Measurements from ENCODE around the gene TUBB2B. TPM values are rescaled to one million over a fixed set of nuclear protein-coding genes. Genes with fewer than 3 reads are reported as not detected.

TUBB2B gene
- total and polyA plus RNA-seq, 4 donors, result 0.22 to 4.6 (median 3.2) TPM

GRCh38 chr6:3188262-3188661 is 39.2 kb downstream of the TUBB2B start:
- Histone ChIP-seq H3K4me1 (ENCODE audit: control insufficient read depth in 4 of 4, insufficient read depth in 4 of 4, low read length in 3 of 4) (no peaks in the 10 kb centered on the region), H3K27me3 (ENCODE audit: control insufficient read depth in 4 of 4, insufficient read depth in 4 of 4, low read length in 3 of 4) (peaks cover 0 to 2% (median 0%) of the 10 kb centered on the region in 4 donors), H3K9ac (ENCODE audit: low read depth in 1 of 2, low read length in 2 of 2) (no peak overlapping the region), H3K9me3 (ENCODE audit: control insufficient read depth in 4 of 4, low read length in 3 of 4) (no peaks in the 10 kb centered on the region), H3K27ac (ENCODE audit: low read depth in 1 of 2, low read length in 2 of 2) (no peak overlapping the region), H3K4me3 (ENCODE audit: low read depth in 1 of 3, low read length in 3 of 3) (no peak overlapping the region), H3K36me3 (ENCODE audit: control insufficient read depth in 4 of 4, insufficient read depth in 3 of 4, low read depth in 1 of 4, low read length in 3 of 4) (no peaks in the 10 kb centered on the region)
- TF ChIP-seq HNF4G (IDR thresholded peaks at IDR 0.05), result no peak
- no peak for TF ChIP-seq RAD21 (IDR thresholded peaks at IDR 0.05)
- TF ChIP-seq JUND (IDR thresholded peaks at IDR 0.05), result no peak
- TF ChIP-seq YY1 (IDR thresholded peaks at IDR 0.05), result no peak
- DNase-seq (ENCODE audit: low spot score), result no peak
- WGBS, result 88% methylated on average over 7 of the region's 7 CpGs

- no peak for DNase-seq (ENCODE audit: low spot score)
- H3K4me3 ChIP-seq (ENCODE audit: low read depth in 1 of 3, low read length in 3 of 3), result no peak overlapping the region
- WGBS, result 96% methylated on average over 3 of the region's 3 CpGs
These were observed 40.5 kb downstream of the TUBB2B start for GRCh38 chr6:3186974-3187382.

More at GRCh38 chr6:3186974-3187382, 40.5 kb downstream of the TUBB2B start:
- Histone ChIP-seq H3K27ac (ENCODE audit: low read depth in 1 of 2, low read length in 2 of 2) (no peak overlapping the region), H3K4me1 (ENCODE audit: control insufficient read depth in 4 of 4, insufficient read depth in 4 of 4, low read length in 3 of 4) (no peaks in the 10 kb centered on the region), H3K9ac (ENCODE audit: low read depth in 1 of 2, low read length in 2 of 2) (no peak overlapping the region), H3K9me3 (ENCODE audit: control insufficient read depth in 4 of 4, low read length in 3 of 4) (no peaks in the 10 kb centered on the region), H3K36me3 (ENCODE audit: control insufficient read depth in 4 of 4, insufficient read depth in 3 of 4, low read depth in 1 of 4, low read length in 3 of 4) (no peaks in the 10 kb centered on the region), H3K27me3 (ENCODE audit: control insufficient read depth in 4 of 4, insufficient read depth in 4 of 4, low read length in 3 of 4) (peaks cover 0 to 2% (median 0%) of the 10 kb centered on the region in 4 donors)
- TF ChIP-seq RXRA (IDR thresholded peaks at IDR 0.05), result no peak
- TF ChIP-seq CTCF (IDR thresholded peaks at IDR 0.05; ENCODE audit: low read depth, low read length, missing input control), result no peak
- TF ChIP-seq ATF3 (IDR thresholded peaks at IDR 0.05), result no peak
- no peak for TF ChIP-seq FOXA1 (IDR thresholded peaks at IDR 0.05)
- TF ChIP-seq TAF1 (conservative IDR thresholded peaks at IDR 0.05), result no peak
- TF ChIP-seq ZBTB33 (IDR thresholded peaks at IDR 0.05), result no peak
- no peak for TF ChIP-seq YY1 (IDR thresholded peaks at IDR 0.05)
- no peak for TF ChIP-seq REST (IDR thresholded peaks at IDR 0.05)
- TF ChIP-seq MAX (IDR thresholded peaks at IDR 0.05), result no peak
- TF ChIP-seq HNF4G (IDR thresholded peaks at IDR 0.05), result no peak
